B cell (primary cell): ENCODE data around the gene HYOU1. TPM values are rescaled to one million over a fixed set of nuclear protein-coding genes. Genes with fewer than 3 reads are reported as not detected.

Source experiments
- ATAC-seq: fragments of 200-7000 bp; cut with Tn5 transposase; one replicate; pipeline ENCODE4 v1.10.0; 2021; ENCODE audit warnings: low read depth, mild to moderate bottlenecking, moderate number of reproducible peaks, moderate library complexity
- CTCF ChIA-PET: fragments of 350-600 bp; sonication (Branson Sonifier 250); formaldehyde crosslinking; loops from one replicate; lab custom pipeline; 2021; ENCODE audit warnings: antibody characterized with exemption, inconsistent platforms; lab: Charles Lee
- POLR2A ChIA-PET: fragments of 350-600 bp; sonication (Branson Sonifier 250); formaldehyde crosslinking; loops from one replicate; lab custom pipeline; 2021; ENCODE audit warnings: antibody characterized with exemption; lab: Charles Lee
- DNase-seq: peaks from one replicate; pipeline ENCODE4 v3.0.0; 2013
- H2AFZ ChIP-seq: 2 replicates; pipeline ENCODE4 v1.6.1; 2012; ENCODE audit warnings: mild to moderate bottlenecking, low read depth, low read length; ENCODE audit not compliant: insufficient read depth, poor library complexity, severe bottlenecking
- H3K27ac ChIP-seq, 2 donors: 1 replicate in 1 of 2; 2 replicates in 1 of 2; pipeline ENCODE4 v1.5.1; 2012 to 2013; ENCODE audit warnings: low read length in 2 of 2, mild to moderate bottlenecking in 2 of 2, moderate library complexity in 1 of 2
- H3K27me3 ChIP-seq, 4 experiments: fragments of 200-600 bp in 1 of 4; sonication (generic) in 1 of 4; replicated peaks in 1 of 4; 1 replicate in 2 of 4; 2 replicates in 2 of 4; pipeline versions ENCODE4 v1.6.1 to v1.7.0; 2013 to 2016; ENCODE audit warnings: low read length in 3 of 4, mild to moderate bottlenecking in 2 of 4, mixed read lengths in 1 of 4, moderate library complexity in 1 of 4; ENCODE audit not compliant: insufficient read depth in 4 of 4, control insufficient read depth in 3 of 4; ENCODE audit errors: control extremely low read depth in 1 of 4
- H3K36me3 ChIP-seq, 2 experiments: replicated peaks in 1 of 2; 1 replicate in 1 of 2; 2 replicates in 1 of 2; pipeline versions ENCODE4 v1.6.1 to v1.7.1; 2013; ENCODE audit warnings: low read length in 1 of 2; ENCODE audit not compliant: insufficient read depth in 2 of 2, control insufficient read depth in 1 of 2; ENCODE audit errors: control extremely low read depth in 1 of 2, extremely low read depth in 1 of 2
- H3K4me1 ChIP-seq, 2 donors: fragments of 200-600 bp in 1 of 2; sonication (generic) in 1 of 2; 1 replicate in 1 of 2; 2 replicates in 1 of 2; pipeline versions ENCODE4 v1.5.1 to v1.6.1; 2013 to 2017; ENCODE audit warnings: low read length in 2 of 2; ENCODE audit not compliant: control insufficient read depth in 2 of 2, insufficient read depth in 2 of 2
- H3K4me2 ChIP-seq: replicated peaks from 2 replicates; pipeline ENCODE3; 2012; ENCODE audit warnings: mild to moderate bottlenecking, low read depth, low read length; ENCODE audit not compliant: poor library complexity, severe bottlenecking
- H3K4me3 ChIP-seq, 5 experiments: fragments of 200-600 bp in 1 of 5; sonication (generic) in 1 of 5; 1 replicate in 3 of 5; 2 replicates in 2 of 5; pipeline versions ENCODE4 v1.5.1 to v1.7.0; 2011 to 2016; ENCODE audit warnings: low read length in 4 of 5, mild to moderate bottlenecking in 4 of 5, low read depth in 2 of 5, control low read depth in 1 of 5, moderate library complexity in 1 of 5; ENCODE audit not compliant: insufficient read depth in 1 of 5; ENCODE audit errors: control extremely low read depth in 1 of 5, extremely low read depth in 1 of 5
- H3K79me2 ChIP-seq: fragments of 200-600 bp; sonication (generic); one replicate; pipeline ENCODE4 v1.6.0; 2016; ENCODE audit warnings: low read length; ENCODE audit not compliant: control insufficient read depth, insufficient read depth
- H3K9ac ChIP-seq: fragments of 200-600 bp; sonication (generic); 2 replicates; pipeline ENCODE4 v1.6.1; 2017; ENCODE audit warnings: mild to moderate bottlenecking, low read length, moderate library complexity
- H3K9me3 ChIP-seq, 3 donors: one replicate each; pipeline versions ENCODE4 v1.6.1 to v1.7.1; 2013; ENCODE audit warnings: low read length in 2 of 3; ENCODE audit not compliant: control insufficient read depth in 2 of 3, insufficient read depth in 1 of 3; ENCODE audit errors: control extremely low read depth in 1 of 3
- H4K20me1 ChIP-seq: 2 replicates; pipeline ENCODE4 v1.6.0; 2012; ENCODE audit warnings: mild to moderate bottlenecking, low read length; ENCODE audit not compliant: insufficient read depth, control insufficient read depth, poor library complexity, severe bottlenecking
- H3K27ac Mint-ChIP-seq: one replicate; pipeline ENCODE4 v1.8.0; 2021; ENCODE audit warnings: mixed read lengths
- H3K27me3 Mint-ChIP-seq: one replicate; pipeline ENCODE4 v1.8.0; 2021; ENCODE audit warnings: mixed read lengths
- H3K4me1 Mint-ChIP-seq: one replicate; pipeline ENCODE4 v1.8.0; 2021; ENCODE audit warnings: mixed read lengths
- H3K4me3 Mint-ChIP-seq: one replicate; pipeline ENCODE4 v1.8.0; 2021; ENCODE audit warnings: mixed read lengths
- H3K9me3 Mint-ChIP-seq: one replicate; pipeline ENCODE4 v1.8.0; 2022; ENCODE audit warnings: mixed read lengths; ENCODE audit not compliant: insufficient read depth
- CTCF ChIP-seq: fragments of 200-600 bp; IDR thresholded peaks from one replicate; pipeline ENCODE4 v1.8.0; 2022; ENCODE audit warnings: antibody characterized with exemption, mild to moderate bottlenecking
- EZH2 ChIP-seq: IDR thresholded peaks from 2 replicates; pipeline ENCODE4 v1.6.1; 2012; ENCODE audit warnings: borderline replicate concordance, low read depth, mild to moderate bottlenecking, moderate library complexity, low read length; ENCODE audit not compliant: insufficient read depth, poor library complexity, severe bottlenecking
- WGBS: methylation state at CpG from one replicate; pipeline ENCODE4 v1.1.5; 2013; ENCODE audit warnings: missing lambda C conversion rate; ENCODE audit not compliant: insufficient coverage; 5-methylcytosine and 5-hydroxymethylcytosine counted together
- intact Hi-C: fragments of 100-400 bp; cut with micrococcal nuclease; formaldehyde crosslinking; loops from one replicate; pipeline ENCODE4 v1.10.0; 2022
- polyA plus RNA-seq: library from polyadenylated mRNA; depleted of rRNA; stranded (reverse); fragments of >200 nt; gene quantifications from 2 replicates; pipeline ENCODE4 v1.2.3, GENCODE V29; 2012
- total RNA-seq, 2 donors: library from RNA; stranded (reverse); fragments of 120-200 nt in 1 of 2; gene quantifications; 1 replicate in 1 of 2; 2 replicates in 1 of 2; pipeline versions ENCODE4 v1.2.3 to v1.2.4, GENCODE V29; 2013 to 2022

Gene HYOU1
- total and polyA plus RNA-seq, 2 donors (not counting 1 experiment from before 2014, with no cell fraction given), result 38.5 to 48.7 TPM

GRCh38 chr11:119085437-119085847, 28.4 kb upstream of the HYOU1 start:
- POLR2A ChIA-PET, result interaction anchor here (0.6 to 1.8 kb wide), 9 partner anchors 9 to 172 kb away, joined by 3 to 16 read pairs (median 5); partner anchors contain the start of genes C2CD2L, DPAGT1 and VPS11
- H3K27ac Mint-ChIP-seq, result peak overlapping the region; percentile 95
- CTCF ChIA-PET, result interaction anchor here (0.8 to 2.8 kb wide), 6 partner anchors 9 to 55 kb away, joined by 3 to 13 read pairs (median 5); partner anchors contain the start of genes DPAGT1, HYOU1 and VPS11
- ATAC-seq (no peak), DNase-seq (no peak)
- peak overlapping the region; percentile 98 for H3K4me3 Mint-ChIP-seq
- peaks cover 12 to 21% of the 10 kb centered on the region in 2 donors for H3K4me1 ChIP-seq
- no peaks in the 10 kb centered on the region for H3K27me3 ChIP-seq
- no peaks in the 10 kb centered on the region for H4K20me1 ChIP-seq
- H3K4me1 Mint-ChIP-seq, result peaks cover 24% of the 10 kb centered on the region
- peak overlapping the region; percentile 74 to 90 (median 81) for H3K4me3 ChIP-seq
- H2AFZ ChIP-seq, result peak overlapping the region; percentile 99
- peaks cover 20% of the 10 kb centered on the region for H3K79me2 ChIP-seq
- intact Hi-C loops, result loop anchor here (1.0 kb wide), 3 partner anchors 10 to 22 kb away; partner anchors contain the start of genes C2CD2L and DPAGT1
- no peaks in the 10 kb centered on the region for H3K9me3 ChIP-seq
- 1% methylated on average over 11 of the region's 13 CpGs for WGBS
- peak overlapping the region; percentile 92 for H3K4me2 ChIP-seq
- peaks cover 0 to 25% of the 10 kb centered on the region in 2 experiments for H3K36me3 ChIP-seq
- no peak for TF ChIP-seq CTCF
- no peak for TF ChIP-seq EZH2
- peak overlapping the region; percentile 82 for H3K9ac ChIP-seq
- H3K27me3 Mint-ChIP-seq, result no peaks in the 10 kb centered on the region
- no peaks in the 10 kb centered on the region for H3K9me3 Mint-ChIP-seq
- peak overlapping the region; percentile 45 to 79 for H3K27ac ChIP-seq
